NCI-H2081 treated with DMSO at 0.1 percent for 48 hours (cell line): Measurements from ENCODE around the gene RPLP1.

Source experiments
- DNase-seq: peaks from one replicate; lab custom pipeline; 2025; lab: John Stamatoyannopoulos, UW

The RPLP1 gene

GRCh38 chr15:69452692-69453521, at the start of gene RPLP1:
RPLP1 (plus strand) TSS chr15:69452818; CDS start chr15:69452949, 131 bp downstream.
- peak; percentile 84 for DNase-seq

DNA sequence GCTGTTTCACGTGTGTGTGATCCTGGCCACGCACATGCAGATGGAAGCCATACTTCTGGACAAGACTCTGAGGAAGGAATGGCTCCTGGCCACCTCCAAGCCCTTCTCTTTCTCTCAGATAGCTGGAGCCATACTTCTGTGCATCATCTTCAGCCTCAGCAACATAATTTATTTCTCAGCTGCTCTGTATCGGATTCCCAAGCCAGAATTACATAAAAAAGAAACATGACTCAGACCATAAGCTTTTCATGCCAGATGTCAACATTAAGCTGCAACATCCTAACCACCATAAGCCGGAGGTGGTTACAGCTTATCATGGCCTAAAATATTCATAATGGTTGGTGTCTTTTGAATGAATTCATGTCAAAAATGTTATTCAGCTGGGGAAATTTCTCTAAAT, 49.0 kb upstream of the RPLP1 start:
- no peak for DNase-seq

DNA sequence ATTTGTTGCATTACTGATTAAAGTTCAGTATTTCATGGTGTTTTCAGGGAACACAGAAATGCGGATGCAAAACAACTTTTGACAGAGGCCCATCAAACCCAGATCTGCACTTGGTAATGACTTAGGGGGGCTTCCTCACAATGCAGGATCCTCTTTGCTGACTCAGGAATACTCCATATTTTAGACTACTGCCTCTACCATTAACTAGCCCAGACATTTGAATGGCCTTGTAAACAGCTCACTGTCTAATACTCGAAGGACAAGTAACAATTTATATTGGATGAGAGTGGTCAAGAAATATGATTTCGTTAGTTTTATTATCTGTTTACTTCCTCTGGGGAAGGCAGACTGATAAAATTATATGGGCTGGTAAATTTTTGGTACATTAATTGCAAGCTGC, 47.5 kb upstream of the RPLP1 start:
- DNase-seq = no peak

- DNase-seq = no peak
Observed at GRCh38 chr15:69407719-69408400, 44.8 kb upstream of the RPLP1 start.

- no peak for DNase-seq
Observed at GRCh38 chr15:69408841-69409240, 43.8 kb upstream of the RPLP1 start.

- no peak for DNase-seq
Observed at GRCh38 chr15:69410248-69410874, 42.3 kb upstream of the RPLP1 start.

DNA sequence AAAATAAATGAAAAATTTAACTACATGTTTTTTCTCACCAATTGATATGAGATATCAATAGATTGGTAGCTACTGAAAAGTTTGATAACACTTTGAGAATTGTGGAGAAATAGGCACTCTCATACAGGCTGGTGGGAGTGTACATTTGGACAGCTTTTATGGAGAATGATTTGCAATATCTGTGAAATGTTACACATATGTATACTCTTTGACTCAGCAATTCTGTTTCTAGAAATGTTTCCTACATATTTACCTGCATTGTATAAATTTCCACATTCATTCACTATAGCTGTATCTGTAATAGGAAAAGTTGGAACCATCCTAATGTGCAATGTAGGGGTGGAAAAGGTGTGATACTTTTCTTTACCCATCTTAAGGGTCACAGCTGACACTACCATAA, 40.3 kb upstream of the RPLP1 start:
- DNase-seq = no peak

- no peak for DNase-seq
Observed at GRCh38 chr15:69412701-69413100, 39.9 kb upstream of the RPLP1 start.

GRCh38 chr15:69413822-69414700, 38.6 kb upstream of the RPLP1 start, which contains the start of gene KIF23:
KIF23 (plus strand) TSS chr15:69414349; CDS start chr15:69414466, 117 bp downstream.
- peak; percentile 54 for DNase-seq

- DNase-seq = no peak
Observed at GRCh38 chr15:69414701-69415167, 37.9 kb upstream of the RPLP1 start.

GRCh38 chr15:69415381-69415780, 37.2 kb upstream of the RPLP1 start:
- DNase-seq = no peak

DNA sequence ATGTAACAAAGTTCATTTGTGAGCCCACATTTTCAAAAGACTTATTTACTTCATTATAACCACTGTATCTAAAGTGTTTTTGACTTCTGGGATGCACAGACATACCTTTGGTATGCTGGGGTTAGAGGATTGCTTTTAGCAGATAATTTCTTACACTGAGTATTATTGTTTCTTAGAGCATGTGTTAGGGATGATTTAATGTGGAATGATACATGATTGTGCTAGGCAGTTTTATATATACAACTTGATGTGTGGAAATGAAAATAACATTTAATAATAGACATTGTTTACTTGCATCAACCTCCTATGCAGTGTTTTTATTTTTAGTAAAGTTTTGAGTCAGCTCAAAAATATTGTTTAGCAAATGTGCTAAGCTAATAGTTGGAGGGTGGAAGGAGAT, 35.0 kb upstream of the RPLP1 start:
- no peak for DNase-seq

DNA sequence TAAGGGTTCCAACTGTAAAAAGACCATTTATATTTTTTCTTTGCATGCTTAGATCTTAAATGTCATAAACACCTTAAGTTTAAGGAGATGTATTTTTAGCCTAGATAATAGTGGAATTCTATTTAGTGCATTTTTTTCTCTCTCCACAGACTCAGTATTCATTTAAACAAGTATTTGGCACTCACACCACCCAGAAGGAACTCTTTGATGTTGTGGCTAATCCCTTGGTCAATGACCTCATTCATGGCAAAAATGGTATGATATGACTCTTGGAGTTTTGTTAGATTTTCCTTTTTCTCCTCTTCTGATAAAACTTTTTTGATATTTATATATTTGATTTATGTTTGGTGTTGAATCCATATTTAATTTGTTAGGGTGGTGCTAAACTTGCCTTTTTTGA, 31.1 kb upstream of the RPLP1 start:
- DNase-seq = no peak

DNA sequence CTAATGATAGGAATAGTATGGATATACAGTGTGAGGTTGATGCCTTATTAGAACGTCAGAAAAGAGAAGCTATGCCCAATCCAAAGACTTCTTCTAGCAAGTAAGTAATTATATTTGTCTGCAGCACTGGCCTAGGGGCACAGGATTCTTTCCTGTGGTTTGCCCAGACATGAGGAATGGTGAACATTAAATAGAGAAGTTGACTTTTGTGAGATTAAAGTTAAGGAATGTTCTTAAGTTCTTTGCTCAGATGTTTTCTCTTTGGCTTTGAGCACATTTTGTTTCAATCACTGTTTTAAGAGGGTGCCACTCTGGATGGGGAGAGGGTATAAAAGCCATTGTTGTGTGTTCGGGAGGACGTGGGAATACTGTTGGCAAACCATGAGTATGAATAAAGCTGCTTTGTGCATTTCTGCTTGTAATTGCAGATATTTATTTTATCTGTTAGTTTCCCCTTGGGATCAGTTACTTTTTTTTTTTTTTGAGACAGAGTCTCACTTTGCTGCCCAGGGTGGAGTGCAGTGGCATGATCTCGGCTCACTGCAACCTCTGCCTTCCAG, 30.2 kb upstream of the RPLP1 start:
- DNase-seq = no peak

DNA sequence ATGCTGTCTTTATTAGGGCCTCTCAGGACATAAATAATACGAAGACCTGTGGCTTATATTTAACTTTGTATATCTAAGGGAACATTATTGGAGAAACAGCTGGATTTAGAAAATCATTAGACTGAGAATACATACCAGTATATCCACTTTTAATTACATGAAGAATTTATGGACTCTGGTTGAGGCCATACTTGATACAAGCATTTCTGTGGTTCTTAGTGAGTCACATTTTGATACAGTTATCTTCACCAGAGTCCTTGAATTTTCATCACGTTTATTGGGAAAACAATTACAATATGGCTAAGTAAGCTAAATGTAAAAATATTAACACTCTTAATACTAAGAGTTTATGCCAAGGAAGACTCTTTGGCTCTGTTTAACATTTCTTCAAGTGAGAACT, 28.6 kb upstream of the RPLP1 start:
- no peak for DNase-seq

DNA sequence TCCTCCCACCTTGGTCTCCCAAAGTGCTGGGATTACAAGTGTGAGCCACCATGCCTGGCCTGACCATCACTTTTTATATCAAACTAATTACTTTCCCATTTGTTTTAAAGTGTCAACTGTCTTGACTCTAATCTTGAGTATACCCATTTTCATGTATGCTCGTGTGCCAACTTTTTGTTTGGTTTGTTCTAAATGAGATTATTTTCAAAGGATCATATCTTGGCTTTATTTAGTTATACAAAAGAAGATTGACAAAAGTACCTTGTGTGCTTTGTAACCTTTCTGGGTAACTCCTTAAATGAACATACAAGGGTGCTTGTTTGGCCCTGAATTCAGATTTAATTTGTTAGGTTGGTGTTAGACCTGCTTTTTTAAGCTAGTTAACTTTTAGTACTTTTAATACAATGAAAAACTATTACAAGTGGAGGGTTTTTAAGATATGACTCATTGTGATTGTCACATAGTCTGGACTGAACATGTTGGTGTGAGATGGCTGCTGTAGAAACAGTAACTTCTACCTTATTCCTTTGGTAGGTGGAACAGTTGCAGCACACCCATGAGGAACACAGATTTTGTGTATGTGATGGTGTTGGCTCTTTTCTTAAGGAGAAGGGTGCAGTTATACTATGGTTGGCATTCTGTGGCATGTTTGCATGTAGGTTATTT, 27.7 kb upstream of the RPLP1 start:
- no peak for DNase-seq

DNA sequence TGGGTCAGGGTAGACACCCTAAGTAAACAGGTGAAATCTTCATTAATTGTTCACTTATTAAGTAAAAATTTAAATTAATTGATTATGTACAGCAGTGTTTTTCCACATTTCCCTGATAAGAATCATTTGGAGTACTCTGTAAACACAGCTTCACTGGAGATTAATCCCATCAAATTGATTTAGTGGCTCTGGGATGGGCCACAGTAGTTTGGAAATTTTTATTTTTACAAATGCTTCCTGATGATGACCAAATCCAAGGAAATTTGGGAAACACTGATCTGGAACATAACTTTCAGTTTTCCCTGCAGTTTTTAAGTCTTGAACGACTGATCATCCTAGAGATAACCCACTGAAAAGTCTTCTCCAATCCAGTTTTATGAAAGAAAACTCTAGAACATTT, 18.8 kb upstream of the RPLP1 start:
- DNase-seq = no peak

- DNase-seq = no peak
Observed at GRCh38 chr15:69434238-69434637, 18.4 kb upstream of the RPLP1 start.

GRCh38 chr15:69434679-69435078, 17.9 kb upstream of the RPLP1 start:
- no peak for DNase-seq

DNA sequence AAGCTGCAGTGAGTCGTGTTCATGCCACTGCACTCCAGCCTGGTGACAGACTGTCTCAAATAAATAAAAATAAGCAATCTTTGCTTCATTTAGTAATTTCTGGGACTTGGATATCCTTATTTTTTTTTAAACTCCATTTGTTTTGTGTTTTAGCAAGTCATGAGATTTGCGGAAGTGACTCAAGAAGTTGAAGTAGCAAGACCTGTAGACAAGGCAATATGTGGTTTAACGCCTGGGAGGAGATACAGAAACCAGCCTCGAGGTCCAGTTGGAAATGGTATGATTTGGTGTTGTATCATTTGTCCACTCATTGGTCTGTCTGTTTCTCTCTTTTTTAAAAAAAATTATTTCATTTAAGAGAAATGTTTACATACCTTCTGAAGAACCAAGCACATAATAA, 16.6 kb upstream of the RPLP1 start:
- DNase-seq = no peak

GRCh38 chr15:69436951-69437350, 15.7 kb upstream of the RPLP1 start:
- DNase-seq = no peak
